K562 (cell line): ENCODE data around the gene HNRNPA3. TPM values are rescaled to one million over a fixed set of nuclear protein-coding genes. Genes with fewer than 3 reads are reported as not detected.
A peak's percentile ranks its signal among the peaks of the same experiment; 100 is the strongest.

Experiments used
- ATF7 ChIP-seq: fragments of 450-650 bp; IDR thresholded peaks from 2 replicates; pipeline ENCODE4 v1.7.1; 2014; ENCODE audit warnings: mild to moderate bottlenecking, moderate library complexity
- BDP1 ChIP-seq: IDR thresholded peaks from 3 replicates; pipeline ENCODE4 v1.6.1; 2011; ENCODE audit not compliant: insufficient read length, insufficient read depth
- E2F3 ChIP-seq: fragments of 250-450 bp; sonication (Bioruptor Pico); IDR thresholded peaks from 2 replicates; pipeline ENCODE4 v1.4.0; 2020; ENCODE audit warnings: mild to moderate bottlenecking
- ELF2 ChIP-seq: fragments of 250-450 bp; sonication (Bioruptor Pico); IDR thresholded peaks from 2 replicates; pipeline ENCODE4 v1.5.0; 2021; ENCODE audit warnings: mild to moderate bottlenecking
- FOXA3 ChIP-seq, 2 experiments: fragments of 450-650 bp in 1 of 2; sonication (generic) in 1 of 2; formaldehyde crosslinking; IDR thresholded peaks in 1 of 2; conservative IDR thresholded peaks in 1 of 2; 2 replicates each; pipeline versions ENCODE4 v1.4.0 to v1.8.0; 2020 to 2022; ENCODE audit warnings: mild to moderate bottlenecking in 2 of 2, missing genetic modification reagents in 1 of 2
- ILF3 ChIP-seq: fragments of 450-650 bp; IDR thresholded peaks from 2 replicates; pipeline ENCODE4 v1.6.1; 2018; ENCODE audit warnings: antibody characterized with exemption, mild to moderate bottlenecking, moderate library complexity, borderline replicate concordance
- NFIX ChIP-seq: fragments of 250-450 bp; sonication (Bioruptor Pico); IDR thresholded peaks from 2 replicates; pipeline ENCODE4 v1.4.0; 2020; ENCODE audit warnings: low read depth, mild to moderate bottlenecking, moderate library complexity
- PTBP1 ChIP-seq: fragments of 200-400 bp; formaldehyde crosslinking; IDR thresholded peaks from 2 replicates; pipeline ENCODE4 v1.6.1; 2017; ENCODE audit warnings: low read depth, low read length
- RBM14 ChIP-seq: fragments of 200-400 bp; formaldehyde crosslinking; IDR thresholded peaks from 2 replicates; pipeline ENCODE4 v1.6.1; 2018; ENCODE audit warnings: low read depth, mild to moderate bottlenecking, low read length, moderate library complexity, borderline replicate concordance; ENCODE audit not compliant: insufficient read depth
- SMAD3 ChIP-seq: fragments of 450-650 bp; formaldehyde crosslinking; conservative IDR thresholded peaks from 2 replicates; pipeline ENCODE4 v1.4.0; 2020; ENCODE audit warnings: mild to moderate bottlenecking
- SMARCA5 ChIP-seq: fragments of 450-650 bp; IDR thresholded peaks from 2 replicates; pipeline ENCODE4 v1.6.1; 2016
- TARDBP ChIP-seq: fragments of 450-650 bp; IDR thresholded peaks from 2 replicates; pipeline ENCODE4 v1.6.1; 2016
- TCF7L2 ChIP-seq: fragments of 150-350 bp; IDR thresholded peaks from 2 replicates; pipeline ENCODE4 v1.6.1; 2016; ENCODE audit warnings: low read depth, mild to moderate bottlenecking, low read length, moderate library complexity
- ZNF175 ChIP-seq: fragments of 200-800 bp; sonication (Bioruptor generic); IDR thresholded peaks from 2 replicates; pipeline ENCODE4 v1.6.1; 2016; ENCODE audit warnings: low read depth, mild to moderate bottlenecking, missing genetic modification characterization, missing compliant biosample characterization
- ZNF507 ChIP-seq: conservative IDR thresholded peaks from 2 replicates; pipeline ENCODE4 v1.6.1; 2017; ENCODE audit warnings: missing genetic modification characterization, missing compliant biosample characterization
- polyA plus RNA-seq, 8 experiments: library from polyadenylated mRNA; depleted of rRNA in 4 of 8; stranded (reverse) in 5 of 8; unstranded in 3 of 8; fragments of >200 nt; fragmentation: Nextera tagmentation in 2 of 8; fragmentation: Illumina TruSeq in 1 of 8; extraction: Ambion mirVana in 2 of 8; extraction: Trizol in 1 of 8; gene quantifications; 2 replicates each; pipeline versions ENCODE4 v1.2.1 to v1.2.3, GENCODE V29; 2011 to 2014; ENCODE audit warnings: inconsistent platforms in 1 of 8, missing spikeins in 1 of 8
- total RNA-seq, 7 experiments: library from RNA; depleted of rRNA in 6 of 7; stranded (reverse); fragments of >200 nt in 6 of 7; fragmentation: Illumina TruSeq in 2 of 7; extraction: Trizol in 2 of 7; gene quantifications; 2 replicates each; pipeline versions ENCODE4 v1.2.1 to v1.2.3, GENCODE V29; 2011 to 2021; ENCODE audit warnings: low replicate concordance in 1 of 7
- TF ChIP-seq, protein P1 (sequence below): fragments of 150-350 bp; conservative IDR thresholded peaks from 2 replicates; pipeline ENCODE4 v1.6.1; 2014; ENCODE audit warnings: low read length
- TF ChIP-seq, protein P2 (sequence below): fragments of 250-450 bp; sonication (Bioruptor Pico); IDR thresholded peaks from 2 replicates; pipeline ENCODE4 v1.4.0; 2020; ENCODE audit warnings: mild to moderate bottlenecking, moderate library complexity
- TF ChIP-seq, protein P3 (sequence below): fragments of 450-650 bp; conservative IDR thresholded peaks from 2 replicates; pipeline ENCODE4 v1.6.1; 2016; ENCODE audit warnings: missing genetic modification characterization, low read depth, mild to moderate bottlenecking, missing compliant biosample characterization, moderate library complexity
- TF ChIP-seq, protein P4 (sequence below): conservative IDR thresholded peaks from 2 replicates; pipeline ENCODE4 v1.6.1; 2011; ENCODE audit warnings: low read depth, mild to moderate bottlenecking, low read length; ENCODE audit not compliant: control insufficient read depth
- TF ChIP-seq, protein P5 (sequence below): sonication (generic); IDR thresholded peaks from 2 replicates; pipeline ENCODE4 v1.6.1; 2016

The HNRNPA3 gene
- total and polyA plus RNA-seq, 9 of the 15 experiments (the other 6 are each of a cell fraction or from before 2014, with no cell fraction given) = 72.8 to 428 (median 192) TPM

DNA sequence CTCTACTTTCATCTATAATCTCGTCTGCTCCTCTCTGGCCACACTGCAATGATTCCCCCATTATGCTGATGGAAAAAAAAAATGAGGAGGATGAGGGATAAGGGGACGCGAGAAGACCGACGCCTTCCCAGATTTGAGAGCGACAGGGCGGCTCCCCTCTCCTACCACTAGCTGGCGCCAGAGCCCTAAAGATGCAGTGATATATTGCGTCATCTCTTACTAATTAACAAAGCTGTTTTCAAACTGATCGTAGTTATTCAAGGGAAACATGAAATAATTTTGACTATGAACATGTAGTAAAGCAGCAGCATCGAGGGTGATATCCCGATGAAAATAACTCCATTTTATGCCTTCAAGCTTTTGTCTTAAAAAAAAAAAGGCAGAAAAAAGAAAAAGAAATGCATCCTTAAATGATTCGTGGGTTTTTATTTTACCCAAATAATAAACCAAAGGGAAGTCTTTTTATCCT lies 48.0 kb upstream of the HNRNPA3 start (continued):
- TF ChIP-seq, protein P1, sequence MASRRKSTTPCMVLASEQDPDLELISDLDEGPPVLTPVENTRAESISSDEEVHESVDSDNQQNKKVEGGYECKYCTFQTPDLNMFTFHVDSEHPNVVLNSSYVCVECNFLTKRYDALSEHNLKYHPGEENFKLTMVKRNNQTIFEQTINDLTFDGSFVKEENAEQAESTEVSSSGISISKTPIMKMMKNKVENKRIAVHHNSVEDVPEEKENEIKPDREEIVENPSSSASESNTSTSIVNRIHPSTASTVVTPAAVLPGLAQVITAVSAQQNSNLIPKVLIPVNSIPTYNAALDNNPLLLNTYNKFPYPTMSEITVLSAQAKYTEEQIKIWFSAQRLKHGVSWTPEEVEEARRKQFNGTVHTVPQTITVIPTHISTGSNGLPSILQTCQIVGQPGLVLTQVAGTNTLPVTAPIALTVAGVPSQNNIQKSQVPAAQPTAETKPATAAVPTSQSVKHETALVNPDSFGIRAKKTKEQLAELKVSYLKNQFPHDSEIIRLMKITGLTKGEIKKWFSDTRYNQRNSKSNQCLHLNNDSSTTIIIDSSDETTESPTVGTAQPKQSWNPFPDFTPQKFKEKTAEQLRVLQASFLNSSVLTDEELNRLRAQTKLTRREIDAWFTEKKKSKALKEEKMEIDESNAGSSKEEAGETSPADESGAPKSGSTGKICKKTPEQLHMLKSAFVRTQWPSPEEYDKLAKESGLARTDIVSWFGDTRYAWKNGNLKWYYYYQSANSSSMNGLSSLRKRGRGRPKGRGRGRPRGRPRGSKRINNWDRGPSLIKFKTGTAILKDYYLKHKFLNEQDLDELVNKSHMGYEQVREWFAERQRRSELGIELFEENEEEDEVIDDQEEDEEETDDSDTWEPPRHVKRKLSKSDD = 0 out of 2 replicates have a peak, but pooled peaks have one; percentile 69
- no peak for TF ChIP-seq TARDBP
- TF ChIP-seq SMAD3 = peak; percentile 68; the same call in 1 of the 2 replicates
- TF ChIP-seq ZNF175 = no peak
- no peak; the same call in 1 of the 2 replicates for TF ChIP-seq ELF2 (CRISPR knock-in tag)
- TF ChIP-seq, protein P2, sequence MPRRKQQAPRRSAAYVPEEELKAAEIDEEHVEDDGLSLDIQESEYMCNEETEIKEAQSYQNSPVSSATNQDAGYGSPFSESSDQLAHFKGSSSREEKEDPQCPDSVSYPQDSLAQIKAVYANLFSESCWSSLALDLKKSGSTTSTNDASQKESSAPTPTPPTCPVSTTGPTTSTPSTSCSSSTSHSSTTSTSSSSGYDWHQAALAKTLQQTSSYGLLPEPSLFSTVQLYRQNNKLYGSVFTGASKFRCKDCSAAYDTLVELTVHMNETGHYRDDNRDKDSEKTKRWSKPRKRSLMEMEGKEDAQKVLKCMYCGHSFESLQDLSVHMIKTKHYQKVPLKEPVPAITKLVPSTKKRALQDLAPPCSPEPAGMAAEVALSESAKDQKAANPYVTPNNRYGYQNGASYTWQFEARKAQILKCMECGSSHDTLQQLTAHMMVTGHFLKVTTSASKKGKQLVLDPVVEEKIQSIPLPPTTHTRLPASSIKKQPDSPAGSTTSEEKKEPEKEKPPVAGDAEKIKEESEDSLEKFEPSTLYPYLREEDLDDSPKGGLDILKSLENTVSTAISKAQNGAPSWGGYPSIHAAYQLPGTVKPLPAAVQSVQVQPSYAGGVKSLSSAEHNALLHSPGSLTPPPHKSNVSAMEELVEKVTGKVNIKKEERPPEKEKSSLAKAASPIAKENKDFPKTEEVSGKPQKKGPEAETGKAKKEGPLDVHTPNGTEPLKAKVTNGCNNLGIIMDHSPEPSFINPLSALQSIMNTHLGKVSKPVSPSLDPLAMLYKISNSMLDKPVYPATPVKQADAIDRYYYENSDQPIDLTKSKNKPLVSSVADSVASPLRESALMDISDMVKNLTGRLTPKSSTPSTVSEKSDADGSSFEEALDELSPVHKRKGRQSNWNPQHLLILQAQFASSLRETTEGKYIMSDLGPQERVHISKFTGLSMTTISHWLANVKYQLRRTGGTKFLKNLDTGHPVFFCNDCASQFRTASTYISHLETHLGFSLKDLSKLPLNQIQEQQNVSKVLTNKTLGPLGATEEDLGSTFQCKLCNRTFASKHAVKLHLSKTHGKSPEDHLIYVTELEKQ = no peak; the same call in 1 of the 2 replicates
- TF ChIP-seq E2F3 (CRISPR knock-in tag) = no peak
- TF ChIP-seq SMARCA5 = no peak
- TF ChIP-seq NFIX = 0 out of 2 replicates have a peak, but pooled peaks have one; percentile 18
- no peak for TF ChIP-seq TCF7L2
- no peak for TF ChIP-seq FOXA3 (CRISPR knock-in tag; conservative IDR thresholded peaks at IDR 0.05 in 1 of 2, IDR thresholded peaks at IDR 0.05 in 1 of 2)
- no peak for TF ChIP-seq RBM14
- TF ChIP-seq PTBP1 = no peak
- TF ChIP-seq, protein P3, sequence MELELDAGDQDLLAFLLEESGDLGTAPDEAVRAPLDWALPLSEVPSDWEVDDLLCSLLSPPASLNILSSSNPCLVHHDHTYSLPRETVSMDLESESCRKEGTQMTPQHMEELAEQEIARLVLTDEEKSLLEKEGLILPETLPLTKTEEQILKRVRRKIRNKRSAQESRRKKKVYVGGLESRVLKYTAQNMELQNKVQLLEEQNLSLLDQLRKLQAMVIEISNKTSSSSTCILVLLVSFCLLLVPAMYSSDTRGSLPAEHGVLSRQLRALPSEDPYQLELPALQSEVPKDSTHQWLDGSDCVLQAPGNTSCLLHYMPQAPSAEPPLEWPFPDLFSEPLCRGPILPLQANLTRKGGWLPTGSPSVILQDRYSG = no peak
- no peak for TF ChIP-seq ZNF507 (tag)
- TF ChIP-seq, protein P4, sequence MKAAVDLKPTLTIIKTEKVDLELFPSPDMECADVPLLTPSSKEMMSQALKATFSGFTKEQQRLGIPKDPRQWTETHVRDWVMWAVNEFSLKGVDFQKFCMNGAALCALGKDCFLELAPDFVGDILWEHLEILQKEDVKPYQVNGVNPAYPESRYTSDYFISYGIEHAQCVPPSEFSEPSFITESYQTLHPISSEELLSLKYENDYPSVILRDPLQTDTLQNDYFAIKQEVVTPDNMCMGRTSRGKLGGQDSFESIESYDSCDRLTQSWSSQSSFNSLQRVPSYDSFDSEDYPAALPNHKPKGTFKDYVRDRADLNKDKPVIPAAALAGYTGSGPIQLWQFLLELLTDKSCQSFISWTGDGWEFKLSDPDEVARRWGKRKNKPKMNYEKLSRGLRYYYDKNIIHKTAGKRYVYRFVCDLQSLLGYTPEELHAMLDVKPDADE = no peak
- peak; percentile 99 for TF ChIP-seq ATF7
- TF ChIP-seq, protein P5, sequence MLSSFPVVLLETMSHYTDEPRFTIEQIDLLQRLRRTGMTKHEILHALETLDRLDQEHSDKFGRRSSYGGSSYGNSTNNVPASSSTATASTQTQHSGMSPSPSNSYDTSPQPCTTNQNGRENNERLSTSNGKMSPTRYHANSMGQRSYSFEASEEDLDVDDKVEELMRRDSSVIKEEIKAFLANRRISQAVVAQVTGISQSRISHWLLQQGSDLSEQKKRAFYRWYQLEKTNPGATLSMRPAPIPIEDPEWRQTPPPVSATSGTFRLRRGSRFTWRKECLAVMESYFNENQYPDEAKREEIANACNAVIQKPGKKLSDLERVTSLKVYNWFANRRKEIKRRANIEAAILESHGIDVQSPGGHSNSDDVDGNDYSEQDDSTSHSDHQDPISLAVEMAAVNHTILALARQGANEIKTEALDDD = 0 out of 2 replicates have a peak, but pooled peaks have one; percentile 35
- no peak for TF ChIP-seq BDP1
- TF ChIP-seq ILF3 = peak; percentile 38; the same call in 1 of the 2 replicates
